Measurements from ENCODE around the gene LNPK. TPM values are rescaled to one million over a fixed set of nuclear protein-coding genes. Genes with fewer than 3 reads are reported as not detected.

LNPK gene
- total RNA-seq, 1 donor: 55.0 TPM

DNA sequence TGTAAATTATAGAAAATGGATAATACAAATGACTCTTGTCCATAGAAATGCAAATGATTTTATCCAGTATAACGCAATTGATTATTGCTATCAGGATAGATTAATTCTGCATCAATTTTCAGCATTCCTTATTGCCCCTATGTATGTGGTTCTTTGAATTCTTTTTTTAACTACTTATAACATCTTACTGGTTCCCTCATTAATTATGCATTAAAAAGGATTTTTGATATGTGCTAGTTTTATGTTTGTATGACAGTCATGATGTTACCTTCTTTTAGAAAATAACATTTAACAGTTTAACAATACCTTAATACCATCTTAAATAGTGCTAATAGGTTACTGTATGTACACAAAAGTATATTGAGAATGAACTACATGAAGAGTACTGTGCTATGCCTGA lies 20.0 kb upstream of the LNPK start:
- H3K27me3 ChIP-seq (ENCODE audit: insufficient read depth, low read length): no peaks in the 10 kb centered on the region
- H3K4me2 ChIP-seq (ENCODE audit: insufficient read depth, low read length): no peak overlapping the region
- H3K79me2 ChIP-seq (ENCODE audit: insufficient read depth, low read length): no peaks in the 10 kb centered on the region
- no peaks in the 10 kb centered on the region for H3K4me1 ChIP-seq (ENCODE audit: insufficient read depth, low read length)
- no peak overlapping the region for H2AFZ ChIP-seq (ENCODE audit: low read length)
- H4K20me1 ChIP-seq (ENCODE audit: insufficient read depth, low read length): no peaks in the 10 kb centered on the region
- H3K4me3 ChIP-seq (ENCODE audit: insufficient read depth, low read length): no peak overlapping the region
- no peak for DNase-seq (ENCODE audit: insufficient read length, low spot score, missing footprints)
- no peak overlapping the region for H3K27ac ChIP-seq (ENCODE audit: low read depth, low read length)
- H3K36me3 ChIP-seq (ENCODE audit: insufficient read depth, low read length): no peaks in the 10 kb centered on the region
- TF ChIP-seq, protein P1, sequence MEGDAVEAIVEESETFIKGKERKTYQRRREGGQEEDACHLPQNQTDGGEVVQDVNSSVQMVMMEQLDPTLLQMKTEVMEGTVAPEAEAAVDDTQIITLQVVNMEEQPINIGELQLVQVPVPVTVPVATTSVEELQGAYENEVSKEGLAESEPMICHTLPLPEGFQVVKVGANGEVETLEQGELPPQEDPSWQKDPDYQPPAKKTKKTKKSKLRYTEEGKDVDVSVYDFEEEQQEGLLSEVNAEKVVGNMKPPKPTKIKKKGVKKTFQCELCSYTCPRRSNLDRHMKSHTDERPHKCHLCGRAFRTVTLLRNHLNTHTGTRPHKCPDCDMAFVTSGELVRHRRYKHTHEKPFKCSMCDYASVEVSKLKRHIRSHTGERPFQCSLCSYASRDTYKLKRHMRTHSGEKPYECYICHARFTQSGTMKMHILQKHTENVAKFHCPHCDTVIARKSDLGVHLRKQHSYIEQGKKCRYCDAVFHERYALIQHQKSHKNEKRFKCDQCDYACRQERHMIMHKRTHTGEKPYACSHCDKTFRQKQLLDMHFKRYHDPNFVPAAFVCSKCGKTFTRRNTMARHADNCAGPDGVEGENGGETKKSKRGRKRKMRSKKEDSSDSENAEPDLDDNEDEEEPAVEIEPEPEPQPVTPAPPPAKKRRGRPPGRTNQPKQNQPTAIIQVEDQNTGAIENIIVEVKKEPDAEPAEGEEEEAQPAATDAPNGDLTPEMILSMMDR (IDR thresholded peaks at IDR 0.05; ENCODE audit: extremely low read depth, low read depth, low read length): no peak
- H3K9me3 ChIP-seq (ENCODE audit: low read depth, low read length): no peaks in the 10 kb centered on the region

DNA sequence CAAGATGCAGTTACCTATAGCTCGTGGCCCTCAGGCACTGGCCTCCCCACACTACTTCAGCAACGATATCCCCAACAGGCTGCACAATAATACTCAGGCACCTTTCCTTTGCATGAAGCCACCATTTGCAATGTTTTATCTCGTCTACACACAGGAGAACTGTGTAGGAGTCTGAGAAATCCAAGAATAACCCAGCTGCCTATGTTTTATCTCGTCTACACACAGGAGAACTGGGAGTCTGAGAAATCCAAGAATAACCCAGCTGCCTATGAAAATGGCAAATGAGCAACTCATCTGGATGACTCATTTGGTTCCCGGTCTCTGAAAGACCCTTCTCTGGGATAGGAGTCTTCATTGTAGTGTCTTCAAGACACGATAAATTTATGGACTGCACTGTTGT lies 18.3 kb upstream of the LNPK start:
- Histone ChIP-seq H3K36me3 (ENCODE audit: insufficient read depth, low read length) (no peaks in the 10 kb centered on the region), H3K79me2 (ENCODE audit: insufficient read depth, low read length) (no peaks in the 10 kb centered on the region), H3K4me3 (ENCODE audit: insufficient read depth, low read length) (no peak overlapping the region), H2AFZ (ENCODE audit: low read length) (no peak overlapping the region), H4K20me1 (ENCODE audit: insufficient read depth, low read length) (no peaks in the 10 kb centered on the region), H3K27ac (ENCODE audit: low read depth, low read length) (no peak overlapping the region), H3K9me3 (ENCODE audit: low read depth, low read length) (no peaks in the 10 kb centered on the region), H3K27me3 (ENCODE audit: insufficient read depth, low read length) (no peaks in the 10 kb centered on the region), H3K4me1 (ENCODE audit: insufficient read depth, low read length) (no peaks in the 10 kb centered on the region), H3K4me2 (ENCODE audit: insufficient read depth, low read length) (no peak overlapping the region)
- DNase-seq (ENCODE audit: insufficient read length, low spot score, missing footprints): no peak
- TF ChIP-seq, protein P1 (IDR thresholded peaks at IDR 0.05; ENCODE audit: extremely low read depth, low read depth, low read length): no peak

DNA sequence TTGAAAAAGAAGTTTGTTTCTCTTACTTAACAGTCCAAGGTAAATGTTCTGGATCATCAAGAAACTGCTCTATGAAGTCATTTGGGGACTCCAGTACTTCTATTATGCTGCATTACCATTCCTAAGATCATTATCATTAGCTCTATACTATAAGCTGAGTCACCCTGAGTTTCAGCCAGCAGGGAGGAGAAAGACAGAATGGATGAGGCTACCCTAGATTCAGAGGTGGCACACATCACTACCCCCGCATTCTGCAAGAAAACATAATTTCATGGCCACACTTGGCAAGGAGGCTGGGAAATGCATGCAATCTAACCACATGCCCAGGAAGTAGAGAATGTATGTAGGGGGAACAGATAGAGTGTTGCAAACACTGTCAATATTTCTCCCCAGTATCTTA lies 16.6 kb upstream of the LNPK start:
- Histone ChIP-seq H3K27ac (ENCODE audit: low read depth, low read length) (no peak overlapping the region), H3K4me3 (ENCODE audit: insufficient read depth, low read length) (no peak overlapping the region)
- no peak for DNase-seq (ENCODE audit: insufficient read length, low spot score, missing footprints)

DNA sequence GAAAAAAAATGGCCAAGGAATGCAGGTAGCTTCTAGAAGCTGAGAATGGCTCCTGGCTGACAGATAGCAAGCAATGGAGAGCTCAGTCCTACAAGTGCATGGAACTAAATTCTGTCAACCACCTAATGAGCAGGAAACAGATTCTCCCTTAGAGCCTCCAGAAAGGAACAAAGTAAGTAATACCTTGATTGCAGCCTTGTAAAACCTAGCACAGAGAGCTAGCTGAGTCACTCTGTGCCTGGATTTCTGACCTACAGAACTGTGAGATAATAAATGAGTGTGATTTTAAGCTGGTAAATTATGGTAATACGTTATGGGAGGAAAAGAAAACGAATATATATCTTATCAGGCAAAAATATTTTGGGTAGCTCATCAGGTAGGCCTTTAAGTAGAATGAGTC lies 7.4 kb upstream of the LNPK start:
- no peak overlapping the region for H2AFZ ChIP-seq (ENCODE audit: low read length)
- no peaks in the 10 kb centered on the region for H3K9me3 ChIP-seq (ENCODE audit: low read depth, low read length)
- H3K27ac ChIP-seq (ENCODE audit: low read depth, low read length): no peak overlapping the region
- no peaks in the 10 kb centered on the region for H3K36me3 ChIP-seq (ENCODE audit: insufficient read depth, low read length)
- TF ChIP-seq, protein P1 (IDR thresholded peaks at IDR 0.05; ENCODE audit: extremely low read depth, low read depth, low read length): no peak
- H3K4me2 ChIP-seq (ENCODE audit: insufficient read depth, low read length): no peak overlapping the region
- H3K27me3 ChIP-seq (ENCODE audit: insufficient read depth, low read length): no peaks in the 10 kb centered on the region
- H3K4me1 ChIP-seq (ENCODE audit: insufficient read depth, low read length): no peaks in the 10 kb centered on the region
- H4K20me1 ChIP-seq (ENCODE audit: insufficient read depth, low read length): no peaks in the 10 kb centered on the region
- no peak for DNase-seq (ENCODE audit: insufficient read length, low spot score, missing footprints)
- no peak overlapping the region for H3K4me3 ChIP-seq (ENCODE audit: insufficient read depth, low read length)
- no peaks in the 10 kb centered on the region for H3K79me2 ChIP-seq (ENCODE audit: insufficient read depth, low read length)

More for the DNA sequence above, 16.6 kb upstream of the LNPK start:
- Histone ChIP-seq H4K20me1 (ENCODE audit: insufficient read depth, low read length) (no peaks in the 10 kb centered on the region), H3K36me3 (ENCODE audit: insufficient read depth, low read length) (no peaks in the 10 kb centered on the region), H2AFZ (ENCODE audit: low read length) (no peak overlapping the region), H3K27me3 (ENCODE audit: insufficient read depth, low read length) (no peaks in the 10 kb centered on the region), H3K9me3 (ENCODE audit: low read depth, low read length) (no peaks in the 10 kb centered on the region), H3K4me2 (ENCODE audit: insufficient read depth, low read length) (no peak overlapping the region), H3K4me1 (ENCODE audit: insufficient read depth, low read length) (no peaks in the 10 kb centered on the region), H3K79me2 (ENCODE audit: insufficient read depth, low read length) (no peaks in the 10 kb centered on the region)
- TF ChIP-seq, protein P1 (IDR thresholded peaks at IDR 0.05; ENCODE audit: extremely low read depth, low read depth, low read length): no peak
